IMR-90 (cell line): Measurements from ENCODE around the gene CFAP97D2. TPM values are rescaled to one million over a fixed set of nuclear protein-coding genes. Genes with fewer than 3 reads are reported as not detected.

Source experiments
- ATAC-seq: fragments of 200-7000 bp; cut with Tn5 transposase; 2 replicates; pipeline ENCODE4 v1.9.1; 2020; ENCODE audit warnings: low read depth, mild to moderate bottlenecking, moderate library complexity
- BruUV-seq: library from RNA; stranded (reverse); fragments of 400-500 nt; replicated peaks from 2 replicates; lab custom pipeline; 2021; lab: Mats Ljungman, UMichigan
- CTCF ChIA-PET: fragments of 300-600 bp; formaldehyde crosslinking; extraction: SDS; loops from one replicate; lab custom pipeline; 2021; ENCODE audit warnings: antibody characterized with exemption; lab: Yijun Ruan, JAX
- POLR2A ChIA-PET: fragments of 300-600 bp; sonication (Branson Sonifier 250); formaldehyde crosslinking; loops from one replicate; lab custom pipeline; 2022; ENCODE audit warnings: antibody characterized with exemption; ENCODE audit not compliant: unreplicated experiment; lab: Charles Lee
- DNase-seq: peaks from one replicate; pipeline ENCODE4 v3.0.0; 2013
- H2AFZ ChIP-seq: replicated peaks from 2 replicates; pipeline ENCODE3; 2013; ENCODE audit warnings: low read length, mild to moderate bottlenecking; ENCODE audit not compliant: poor library complexity
- H2AK5ac ChIP-seq: 2 replicates; pipeline ENCODE4 v1.6.1; 2013; ENCODE audit warnings: low read depth, low read length, inconsistent platforms
- H2AK9ac ChIP-seq: replicated peaks from 2 replicates; pipeline ENCODE3; 2013; ENCODE audit warnings: mild to moderate bottlenecking, low read depth, low read length, moderate library complexity; ENCODE audit not compliant: poor library complexity
- H2BK120ac ChIP-seq: 2 replicates; pipeline ENCODE4 v1.6.1; 2013; ENCODE audit warnings: low read depth, low read length, inconsistent platforms
- H2BK15ac ChIP-seq: 3 replicates; pipeline ENCODE4 v1.6.1; 2013; ENCODE audit warnings: low read depth, low read length, inconsistent platforms
- H2BK20ac ChIP-seq: 2 replicates; pipeline ENCODE4 v1.6.1; 2013; ENCODE audit warnings: low read depth, mild to moderate bottlenecking, inconsistent platforms, low read length, moderate library complexity
- H2BK5ac ChIP-seq: 2 replicates; pipeline ENCODE4 v1.6.1; 2013; ENCODE audit warnings: mild to moderate bottlenecking, low read depth, low read length, inconsistent platforms; ENCODE audit not compliant: poor library complexity, severe bottlenecking
- H3K14ac ChIP-seq: replicated peaks from 2 replicates; pipeline ENCODE4 v1.6.1; 2013; ENCODE audit warnings: low read depth, low read length, inconsistent platforms
- H3K18ac ChIP-seq: 2 replicates; pipeline ENCODE4 v1.6.1; 2013; ENCODE audit warnings: low read depth, low read length, control low read depth
- H3K23ac ChIP-seq: 2 replicates; pipeline ENCODE4 v1.6.1; 2013; ENCODE audit warnings: low read depth, low read length, inconsistent platforms
- H3K27ac ChIP-seq: 2 replicates; pipeline ENCODE4 v1.5.1; 2013; ENCODE audit warnings: mild to moderate bottlenecking, control low read depth, low read length; ENCODE audit not compliant: insufficient read depth
- H3K27me3 ChIP-seq: 2 replicates; pipeline ENCODE4 v1.6.1; 2013; ENCODE audit warnings: low read length; ENCODE audit not compliant: control insufficient read depth, insufficient read depth
- H3K36me3 ChIP-seq: 2 replicates; pipeline ENCODE4 v1.6.1; 2013; ENCODE audit warnings: low read length, mixed read lengths; ENCODE audit not compliant: control insufficient read depth, insufficient read depth
- H3K4ac ChIP-seq: 2 replicates; pipeline ENCODE4 v1.6.1; 2013; ENCODE audit warnings: low read depth, low read length, inconsistent platforms
- H3K4me1 ChIP-seq: 2 replicates; pipeline ENCODE4 v1.6.1; 2013; ENCODE audit warnings: low read length, mixed read lengths; ENCODE audit not compliant: control insufficient read depth, insufficient read depth
- H3K4me2 ChIP-seq: 2 replicates; pipeline ENCODE4 v1.6.1; 2013; ENCODE audit warnings: low read depth, mild to moderate bottlenecking, control low read depth, low read length, moderate library complexity
- H3K4me3 ChIP-seq: 2 replicates; pipeline ENCODE4 v1.5.1; 2013; ENCODE audit warnings: low read depth, mild to moderate bottlenecking, control low read depth, low read length, moderate library complexity; ENCODE audit not compliant: insufficient read depth
- H3K56ac ChIP-seq: 2 replicates; pipeline ENCODE4 v1.6.1; 2013; ENCODE audit warnings: low read length, inconsistent platforms; ENCODE audit not compliant: insufficient read depth; ENCODE audit errors: extremely low read depth
- H3K79me1 ChIP-seq, 2 experiments: 2 replicates each; pipeline ENCODE4 v1.6.1; 2013; ENCODE audit warnings: low read length in 2 of 2, inconsistent platforms in 1 of 2, low read depth in 1 of 2
- H3K9ac ChIP-seq: 2 replicates; pipeline ENCODE4 v1.6.1; 2013; ENCODE audit warnings: low read depth, low read length, control low read depth
- H3K9me1 ChIP-seq: 2 replicates; pipeline ENCODE4 v1.6.1; 2013; ENCODE audit warnings: low read length, inconsistent platforms; ENCODE audit not compliant: insufficient read depth
- H3K9me3 ChIP-seq: 2 replicates; pipeline ENCODE4 v1.6.1; 2013; ENCODE audit warnings: low read length; ENCODE audit not compliant: control insufficient read depth, insufficient read depth
- H4K20me1 ChIP-seq: 2 replicates; pipeline ENCODE4 v1.6.1; 2013; ENCODE audit warnings: low read length, inconsistent platforms; ENCODE audit not compliant: insufficient read depth
- H4K5ac ChIP-seq: 2 replicates; pipeline ENCODE4 v1.6.1; 2013; ENCODE audit warnings: mild to moderate bottlenecking, low read depth, low read length, control low read depth
- H4K8ac ChIP-seq, 2 experiments: 2 replicates each; pipeline ENCODE4 v1.6.1; 2013; ENCODE audit warnings: low read depth in 2 of 2, low read length in 2 of 2, control low read depth in 1 of 2, inconsistent platforms in 1 of 2
- H4K91ac ChIP-seq: 2 replicates; pipeline ENCODE4 v1.6.1; 2013; ENCODE audit warnings: low read depth, low read length, inconsistent platforms; ENCODE audit not compliant: insufficient read depth
- BHLHE40 ChIP-seq: fragments of 150-350 bp; IDR thresholded peaks from 2 replicates; pipeline ENCODE4 v1.6.1; 2016; ENCODE audit warnings: mild to moderate bottlenecking, low read depth, low read length
- CHD1 ChIP-seq: IDR thresholded peaks from 2 replicates; pipeline ENCODE4 v1.6.1; 2012; ENCODE audit warnings: low read depth, low read length, improper control_type of control experiment
- ELK1 ChIP-seq: fragments of 150-350 bp; IDR thresholded peaks from 2 replicates; pipeline ENCODE4 v1.6.1; 2016; ENCODE audit warnings: low read depth, mild to moderate bottlenecking, low read length, moderate library complexity, borderline replicate concordance
- FOS ChIP-seq: fragments of 150-350 bp; IDR thresholded peaks from 2 replicates; pipeline ENCODE4 v1.6.1; 2016; ENCODE audit warnings: low read depth, low read length
- MAFK ChIP-seq: IDR thresholded peaks from 2 replicates; pipeline ENCODE4 v1.6.1; 2012; ENCODE audit warnings: low read depth, low read length, improper control_type of control experiment
- MAZ ChIP-seq: IDR thresholded peaks from 2 replicates; pipeline ENCODE4 v1.6.1; 2012; ENCODE audit warnings: low read depth, mild to moderate bottlenecking, low read length, improper control_type of control experiment, moderate library complexity, borderline replicate concordance
- MXI1 ChIP-seq: IDR thresholded peaks from 2 replicates; pipeline ENCODE4 v1.6.1; 2012; ENCODE audit warnings: low read depth, mild to moderate bottlenecking, low read length, moderate library complexity, borderline replicate concordance
- NFE2L2 ChIP-seq: fragments of 150-350 bp; IDR thresholded peaks from 2 replicates; pipeline ENCODE4 v1.6.1; 2016; ENCODE audit warnings: low read depth, mild to moderate bottlenecking, low read length
- POLR2A ChIP-seq: IDR thresholded peaks from 2 replicates; pipeline ENCODE4 v1.6.1; 2012; ENCODE audit warnings: mild to moderate bottlenecking, low read depth, low read length
- RAD21 ChIP-seq: IDR thresholded peaks from 2 replicates; pipeline ENCODE4 v1.6.1; 2012; ENCODE audit warnings: low read length, improper control_type of control experiment
- RCOR1 ChIP-seq: IDR thresholded peaks from 2 replicates; pipeline ENCODE4 v1.6.1; 2012; ENCODE audit warnings: mild to moderate bottlenecking, low read length, improper control_type of control experiment; ENCODE audit not compliant: insufficient replicate concordance
- RFX5 ChIP-seq: IDR thresholded peaks from 2 replicates; pipeline ENCODE4 v1.8.0; 2012; ENCODE audit warnings: low read depth, mild to moderate bottlenecking, low read length, moderate library complexity
- SMC3 ChIP-seq: fragments of 150-350 bp; IDR thresholded peaks from 2 replicates; pipeline ENCODE4 v1.6.1; 2016; ENCODE audit warnings: low read depth, mild to moderate bottlenecking, antibody characterized with exemption, low read length, moderate library complexity
- USF2 ChIP-seq: fragments of 150-350 bp; IDR thresholded peaks from 2 replicates; pipeline ENCODE4 v1.6.1; 2017; ENCODE audit warnings: mild to moderate bottlenecking, antibody characterized with exemption, low read length, low read depth
- WGBS, 2 experiments: methylation state at CpG; one replicate each; pipeline versions ENCODE4 v1.1.5 to v1.1.7; 2013; ENCODE audit warnings: missing lambda C conversion rate in 2 of 2; ENCODE audit not compliant: insufficient read length in 1 of 2; ENCODE audit errors: extremely low coverage in 2 of 2; 5-methylcytosine and 5-hydroxymethylcytosine counted together
- dilution Hi-C: fragments of 300-500 bp; cut with HindIII; formaldehyde crosslinking; loops from one replicate; pipeline ENCODE4 v1.14.3; 2018; ENCODE audit warnings: low sequenced_read_pairs; ENCODE audit not compliant: unreplicated experiment
- in situ Hi-C: fragments of 300-500 bp; cut with MboI; formaldehyde crosslinking; loops from 3 replicates; pipeline ENCODE4 v1.14.3; 2019; ENCODE audit warnings: low sequenced_read_pairs, inconsistent platforms, mixed read lengths
- intact Hi-C: fragments of 100-400 bp; cut with micrococcal nuclease; formaldehyde crosslinking; loops from 2 replicates; pipeline ENCODE4 v1.10.0; 2022
- polyA plus RNA-seq, 3 experiments: library from polyadenylated mRNA; depleted of rRNA; stranded (reverse); fragments of >200 nt; gene quantifications; 2 replicates each; pipeline ENCODE4 v1.2.3, GENCODE V29; 2012; ENCODE audit warnings: low replicate concordance in 1 of 3
- total RNA-seq: library from RNA; depleted of rRNA; stranded (reverse); fragments of >200 nt; gene quantifications from 2 replicates; pipeline ENCODE4 v1.2.3, GENCODE V29; 2012

CFAP97D2 gene
- total and polyA plus RNA-seq, 2 of the 4 experiments (the other 2 are of a cell fraction): not detected

DNA sequence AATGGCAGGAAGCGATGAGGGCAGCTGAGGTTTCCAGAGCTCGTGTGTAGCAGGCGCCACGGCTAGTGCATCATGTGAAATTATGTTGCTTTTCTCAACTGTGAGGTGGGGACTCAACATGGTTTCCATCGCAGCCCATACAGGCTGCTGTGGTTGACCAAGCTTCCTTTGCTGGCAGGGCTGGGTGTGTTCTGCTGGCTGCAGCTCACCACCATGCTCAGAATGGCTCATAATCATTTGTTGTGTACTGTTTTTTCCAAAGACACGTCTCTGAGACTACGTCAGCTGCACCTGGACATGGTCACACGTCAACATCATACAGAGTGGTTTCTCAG is 30.6 kb upstream of the CFAP97D2 start:
- H3K56ac ChIP-seq: no peak overlapping the region
- peaks cover 28% of the 10 kb centered on the region; the same call in 1 of the 2 replicates for H3K27me3 ChIP-seq
- no TSS peak for BruUV-seq
- H2BK5ac ChIP-seq: no peak overlapping the region
- no peak overlapping the region for H2BK15ac ChIP-seq
- H2BK20ac ChIP-seq: no peak overlapping the region
- H3K9me1 ChIP-seq: no peaks in the 10 kb centered on the region
- no peaks in the 10 kb centered on the region; the same call in none of the 2 replicates for H4K20me1 ChIP-seq
- H4K91ac ChIP-seq: no peak overlapping the region
- no peak overlapping the region for H2AK9ac ChIP-seq
- dilution Hi-C loops (no loop called here), in situ Hi-C loops (no loop called here), intact Hi-C loops (no loop called here)
- no peak overlapping the region for H3K27ac ChIP-seq
- H4K8ac ChIP-seq: no peak overlapping the region
- H3K18ac ChIP-seq: no peak overlapping the region
- no peak overlapping the region for H3K9ac ChIP-seq
- no peak overlapping the region for H2AK5ac ChIP-seq
- DNase-seq (no peak), ATAC-seq (no peak)
- no peaks in the 10 kb centered on the region for H3K9me3 ChIP-seq
- no peaks in the 10 kb centered on the region for H3K79me1 ChIP-seq
- H3K14ac ChIP-seq: no peak overlapping the region
- POLR2A ChIA-PET: no interaction called here
- H3K4me1 ChIP-seq: no peaks in the 10 kb centered on the region
- H3K4ac ChIP-seq: no peak overlapping the region
- no peak overlapping the region for H3K4me2 ChIP-seq
- no peak overlapping the region for H2AFZ ChIP-seq
- no peak for TF ChIP-seq RCOR1
- no peak for TF ChIP-seq FOS
- no peak for TF ChIP-seq CHD1
- no peak for TF ChIP-seq POLR2A
- TF ChIP-seq SMC3: no peak
- TF ChIP-seq MXI1: no peak
- TF ChIP-seq USF2: no peak
- no peak for TF ChIP-seq ELK1
- no peak for TF ChIP-seq MAFK
- no peak for TF ChIP-seq MAZ
- no peak for TF ChIP-seq RAD21
- TF ChIP-seq BHLHE40: no peak
- no peak for TF ChIP-seq NFE2L2
- no peak for TF ChIP-seq RFX5
- no peak overlapping the region for H2BK120ac ChIP-seq
- WGBS, 2 experiments: 100% methylated on average over 1 of the region's 8 CpGs; no CpG with 5 or more reads in 1 of the 2 experiments
- H3K23ac ChIP-seq: no peak overlapping the region
- no peak overlapping the region for H3K4me3 ChIP-seq
- no peaks in the 10 kb centered on the region for H3K36me3 ChIP-seq
- CTCF ChIA-PET: interaction anchor here (0.6 kb wide), 1 partner anchor 19 kb away, joined by 3 read pairs; no protein-coding TSS in a partner anchor
- H4K5ac ChIP-seq: no peak overlapping the region
